SK-N-DZ (cell line): ENCODE data around the gene RPL39L.

Experiments used
- DNase-seq: peaks from one replicate; pipeline ENCODE4 v3.0.0-alpha.2; 2015; ENCODE audit warnings: low spot score

Gene RPL39L

DNA sequence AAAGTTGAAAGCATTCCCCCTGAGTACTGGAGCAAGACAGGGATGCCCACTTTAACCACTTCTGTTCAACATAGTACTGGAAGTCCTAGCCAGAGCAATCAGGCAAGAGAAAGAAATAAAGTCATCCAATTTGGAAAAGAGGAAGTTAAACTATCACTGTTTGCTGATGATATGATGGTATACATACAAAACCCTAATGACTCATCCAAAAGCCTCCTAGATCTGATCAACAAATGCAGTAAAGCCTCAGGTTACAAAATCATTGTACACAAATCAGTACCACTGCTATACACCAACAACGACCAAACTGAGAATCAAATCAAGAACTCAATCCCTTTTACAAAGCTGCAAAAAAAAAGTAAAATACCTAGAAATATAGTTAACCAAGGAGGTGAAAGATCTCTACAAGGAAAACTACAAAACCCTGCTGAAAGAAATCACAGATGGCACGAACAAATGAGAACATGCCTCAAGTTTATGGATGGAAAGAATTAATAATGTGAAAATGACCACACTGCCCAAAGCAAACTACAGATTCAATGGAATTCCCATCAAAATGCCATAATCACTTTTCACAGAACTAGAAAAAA lies 40.3 kb downstream of the RPL39L start:
- no peak for DNase-seq

- DNase-seq = no peak
Measured at GRCh38 chr3:187093320-187093719, 46.0 kb downstream of the RPL39L start.

GRCh38 chr3:187088701-187089100 lies 50.6 kb downstream of the RPL39L start:
- DNase-seq = no peak

DNA sequence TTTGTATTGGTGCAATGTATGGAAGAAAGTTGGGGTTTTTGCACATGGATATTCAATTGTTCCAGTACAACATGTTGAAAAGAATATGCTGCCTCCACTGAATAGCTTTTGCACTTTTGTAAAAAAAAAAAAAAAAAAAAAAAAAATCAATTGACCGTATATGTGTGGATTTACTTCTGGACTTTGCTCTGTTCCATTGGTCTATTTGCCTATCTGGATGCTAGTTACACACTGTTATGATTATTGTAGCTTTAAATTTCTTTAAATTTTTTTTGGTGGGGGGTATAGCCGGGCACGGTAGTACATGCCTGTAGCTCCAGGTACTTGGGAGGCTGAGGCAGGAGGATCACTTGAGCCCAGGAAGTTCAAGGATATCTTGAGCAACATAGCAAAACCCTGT lies 52.5 kb downstream of the RPL39L start:
- no peak for DNase-seq

GRCh38 chr3:187085933-187086332 lies 53.4 kb downstream of the RPL39L start:
- no peak for DNase-seq

- DNase-seq = no peak
Measured at GRCh38 chr3:187085021-187085666, 54.2 kb downstream of the RPL39L start.

- DNase-seq = no peak
Measured at GRCh38 chr3:187084580-187084979, 54.7 kb downstream of the RPL39L start.

GRCh38 chr3:187084126-187084525 lies 55.2 kb downstream of the RPL39L start:
- DNase-seq = no peak

GRCh38 chr3:187082758-187083375 lies 56.4 kb downstream of the RPL39L start:
- DNase-seq = no peak

DNA sequence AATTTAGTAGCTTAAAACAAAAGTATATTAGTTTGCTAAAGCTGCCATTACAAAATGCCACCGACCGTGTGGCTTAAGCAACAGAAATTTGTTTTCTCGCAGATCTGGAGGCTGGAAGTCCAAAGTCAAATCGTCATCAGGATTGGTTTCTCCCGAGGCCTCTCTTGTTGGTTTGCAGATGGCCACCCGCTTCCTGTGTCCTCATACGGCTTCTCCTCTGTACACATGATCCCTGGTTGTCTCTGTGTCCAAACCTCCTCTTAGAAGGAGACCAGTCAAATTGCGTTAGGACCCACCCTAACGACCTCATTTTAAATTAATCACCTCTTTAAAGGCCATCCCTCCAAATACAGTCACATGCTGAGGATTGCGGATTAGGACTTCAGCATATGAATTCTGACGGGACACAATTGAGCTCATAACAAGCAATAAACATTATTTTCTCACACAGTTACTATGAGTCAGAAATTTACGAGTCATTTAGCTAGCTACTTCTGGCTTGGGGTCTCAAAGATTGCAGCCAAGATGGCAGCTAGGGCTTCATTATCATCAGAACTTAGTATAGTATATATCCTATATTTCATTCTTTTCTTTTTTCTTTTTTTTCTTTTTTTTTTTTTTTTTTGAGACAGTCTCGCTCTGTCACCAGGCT lies 58.4 kb downstream of the RPL39L start:
- DNase-seq = no peak

DNA sequence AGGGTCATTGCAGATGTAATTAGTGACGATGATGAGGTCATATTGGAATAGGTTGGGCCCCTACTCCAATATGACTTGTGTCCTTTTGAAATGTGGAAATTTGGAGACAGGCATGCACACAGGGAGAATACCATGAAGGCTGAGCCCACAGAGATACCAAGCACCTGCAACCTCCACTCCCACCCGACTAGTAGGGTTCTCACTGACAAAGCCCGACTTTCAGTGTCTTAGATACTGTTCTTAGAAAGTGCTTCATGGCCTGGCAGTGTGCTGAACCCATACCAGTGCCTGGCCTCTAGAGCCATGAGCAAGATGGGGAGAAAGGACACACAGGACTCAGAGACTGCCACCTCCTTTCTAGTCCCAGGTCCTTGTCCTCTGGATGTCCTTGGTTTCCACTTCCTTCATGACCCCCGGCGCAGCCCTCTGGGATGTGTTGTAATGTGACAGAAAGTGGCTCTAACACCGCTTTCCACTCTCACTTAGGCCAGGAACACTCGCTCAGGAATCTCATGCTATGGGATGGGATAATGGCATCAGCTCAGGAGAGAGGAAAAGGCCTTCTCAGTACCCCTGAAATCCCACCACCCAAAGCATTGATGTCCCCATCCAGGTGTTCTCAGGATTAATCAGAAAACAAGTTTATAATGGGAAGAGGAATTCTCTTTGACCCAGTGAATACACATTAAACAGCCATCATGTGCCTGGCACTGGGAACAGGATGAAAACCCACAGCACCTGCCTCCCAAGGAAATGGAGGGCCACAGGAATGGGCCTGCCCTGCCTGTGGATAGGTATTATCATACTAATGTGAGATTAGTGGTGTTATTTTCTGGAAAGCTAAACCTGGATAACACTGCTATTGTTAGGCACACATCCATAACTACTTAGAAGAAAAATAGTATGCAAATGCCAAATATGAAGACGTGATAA lies 59.9 kb downstream of the RPL39L start:
- DNase-seq = no peak

DNA sequence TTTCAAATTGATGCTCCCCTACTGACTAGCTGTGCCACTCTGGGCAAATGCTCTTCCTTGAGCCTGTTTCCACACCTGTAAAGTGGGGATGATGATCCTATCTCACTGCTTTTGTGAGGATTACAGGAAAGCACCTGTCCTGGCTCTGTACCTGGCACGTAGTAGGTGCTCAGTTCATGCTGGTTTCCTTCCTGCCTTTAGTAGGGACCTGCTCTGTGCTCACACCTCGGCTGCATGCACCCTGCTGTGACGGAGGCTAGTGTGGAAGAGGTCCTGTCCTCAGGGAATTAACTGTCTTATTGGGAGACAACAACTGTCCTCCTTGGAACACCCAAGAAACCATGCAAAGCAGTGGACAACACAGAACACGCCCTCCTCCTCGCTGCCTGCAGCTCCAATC lies 61.8 kb downstream of the RPL39L start:
- DNase-seq = no peak

DNA sequence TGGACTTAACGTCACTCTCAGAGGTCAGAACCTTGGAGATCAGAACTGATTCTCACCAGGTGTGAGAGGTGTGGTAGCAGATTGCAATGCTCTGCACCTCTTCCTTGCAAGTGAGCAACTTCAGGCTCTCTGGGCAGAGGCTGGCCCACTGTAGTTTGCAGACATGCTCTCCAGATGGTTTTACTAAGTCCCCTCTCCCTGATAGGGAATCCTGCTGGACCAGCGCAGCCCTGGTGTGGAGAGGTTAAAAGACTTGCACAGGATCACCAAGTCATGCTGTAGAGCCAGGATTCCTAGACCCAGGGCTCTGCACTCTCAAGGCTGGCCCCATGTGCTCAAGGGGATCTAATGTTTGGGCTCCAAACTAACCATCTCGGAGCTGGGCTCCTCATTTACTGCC lies 62.2 kb downstream of the RPL39L start:
- DNase-seq = no peak

- DNase-seq = no peak
Measured at GRCh38 chr3:187076297-187076696, 63.0 kb downstream of the RPL39L start.

DNA sequence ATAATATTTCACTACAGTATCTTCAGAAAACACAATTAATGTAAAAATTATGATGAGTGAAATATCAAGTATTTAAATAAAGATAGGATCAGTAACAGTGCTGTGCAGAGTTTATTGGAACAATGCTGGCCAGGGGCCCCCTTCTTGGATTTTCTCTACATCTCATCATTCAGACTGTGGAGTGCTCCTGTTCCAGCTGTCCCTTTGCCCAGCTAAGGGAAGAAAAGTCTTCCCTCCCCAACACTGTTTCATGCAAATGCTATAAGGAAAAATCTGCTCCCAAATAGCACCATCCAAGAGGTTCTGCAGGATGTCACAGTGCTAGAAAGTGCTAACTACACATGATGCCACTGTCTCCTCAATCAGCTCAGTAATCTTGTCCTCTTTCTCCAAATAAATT lies 64.5 kb downstream of the RPL39L start:
- no peak for DNase-seq

DNA sequence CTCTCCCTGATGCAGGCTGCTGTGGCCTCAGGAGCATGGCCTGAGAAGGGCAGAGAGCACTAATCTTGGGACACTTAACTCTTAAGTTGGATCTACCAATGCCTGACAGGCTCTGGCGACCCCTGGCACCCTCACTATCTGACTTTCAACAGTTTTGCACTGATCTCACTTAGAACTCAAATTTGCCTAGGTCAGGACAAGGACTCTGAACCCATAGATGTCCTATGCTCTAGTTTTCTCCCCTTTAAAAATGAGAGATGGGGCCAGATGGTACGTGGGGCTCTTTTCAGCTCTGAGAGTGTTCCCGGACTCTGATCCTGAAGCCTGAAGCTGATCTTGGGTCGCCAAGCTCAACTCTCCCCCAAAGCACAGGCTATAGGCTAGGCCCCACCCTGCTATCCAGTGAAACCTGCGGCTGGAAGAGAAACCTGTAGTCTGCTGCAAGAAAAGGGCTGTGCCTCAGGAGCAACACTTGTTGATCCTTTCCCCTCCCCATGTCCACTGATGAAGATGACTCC lies 65.7 kb downstream of the RPL39L start:
- no peak for DNase-seq

GRCh38 chr3:187072511-187072910 lies 66.8 kb downstream of the RPL39L start:
- no peak for DNase-seq

DNA sequence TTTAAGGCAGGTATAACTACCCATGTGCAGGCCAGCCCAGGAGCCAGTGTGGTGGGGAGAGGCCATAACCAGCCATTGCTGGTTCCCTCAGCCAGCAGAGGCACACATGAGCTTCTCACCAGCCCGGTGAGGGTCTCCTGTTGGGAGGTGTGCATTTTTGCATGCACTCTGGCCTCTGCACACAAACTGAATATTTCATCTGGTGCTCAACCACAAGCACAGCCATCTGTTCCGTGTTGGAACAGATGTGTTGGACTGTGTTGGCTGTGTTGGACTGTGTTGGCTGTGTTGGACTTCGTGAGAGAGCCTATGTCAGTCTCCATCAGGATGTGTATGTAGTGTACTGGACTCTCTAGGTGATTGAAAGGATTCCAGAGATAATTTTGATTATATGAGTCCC lies 67.2 kb downstream of the RPL39L start:
- DNase-seq = no peak
